ENCODE data around the gene FAM171A2. TPM values are rescaled to one million over a fixed set of nuclear protein-coding genes. Genes with fewer than 3 reads are reported as not detected.
A peak's percentile ranks its signal among the peaks of the same experiment; 100 is the strongest.

The FAM171A2 gene
- total and polyA plus RNA-seq, 2 donors (not counting 1 experiment from before 2014, with no cell fraction given) = 0.18 to 0.69 TPM

DNA sequence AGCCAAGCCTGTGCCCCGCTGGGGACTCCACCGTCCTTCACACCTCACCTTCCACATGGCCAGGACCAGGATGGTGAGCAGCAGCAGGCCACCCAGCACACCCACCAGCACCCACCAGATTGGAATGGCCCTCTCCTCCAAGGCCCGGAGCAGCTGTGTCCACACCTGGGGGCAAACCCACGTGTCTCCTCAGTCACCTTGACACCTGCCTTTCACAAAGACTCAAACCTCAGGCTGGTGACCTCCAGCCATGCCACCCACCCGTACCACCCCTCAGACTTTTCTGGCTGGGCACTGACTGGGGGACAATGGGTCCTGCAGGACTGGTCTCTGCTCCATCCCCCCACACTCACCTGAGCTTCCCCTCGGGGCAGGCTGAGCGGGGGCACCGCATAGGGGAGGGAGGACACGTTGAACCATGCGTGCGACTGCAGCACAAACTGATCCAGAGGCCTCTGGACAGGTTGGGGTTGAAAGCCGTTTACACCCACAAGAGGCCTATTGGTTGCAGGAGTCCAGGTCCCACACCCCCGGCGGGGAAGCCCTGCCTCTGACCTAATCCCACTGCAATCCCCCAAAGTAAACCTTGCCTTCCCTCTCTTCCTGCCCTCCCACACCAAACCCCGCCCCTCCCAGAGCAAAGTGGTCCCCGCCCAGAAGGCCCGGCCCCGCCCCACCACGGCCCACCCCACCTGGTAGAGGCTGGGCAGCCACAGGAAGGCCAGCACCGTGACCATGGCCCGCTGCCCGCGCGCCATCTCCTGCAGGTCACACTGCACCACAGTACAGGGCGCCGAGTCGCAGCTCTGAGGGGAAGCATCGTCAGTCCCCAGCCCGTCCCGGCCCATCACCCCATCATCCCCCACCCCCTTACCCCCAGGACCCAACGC is 10.9 kb upstream of the FAM171A2 start:
- ChIA-PET POLR2A (no interaction called here), CTCF (interaction anchor here (0.9 kb wide), 1 partner anchor 11 kb away, joined by 3 read pairs; no protein-coding TSS in a partner anchor)
- H3K27me3 Mint-ChIP-seq = peaks cover 38% of the 10 kb centered on the region
- Histone ChIP-seq H3K27ac (ENCODE audit: low read length in 2 of 2) (no peak overlapping the region), H4K20me1 (ENCODE audit: control insufficient read depth, insufficient read depth, low read length, poor library complexity, severe bottlenecking) (no peaks in the 10 kb centered on the region), H3K4me2 (replicated peaks; ENCODE audit: low read depth, low read length, poor library complexity, severe bottlenecking) (peak overlapping the region; percentile 11), H3K9me3 (ENCODE audit: control extremely low read depth in 1 of 3, control insufficient read depth in 2 of 3, insufficient read depth in 1 of 3, low read length in 2 of 3) (no peaks in the 10 kb centered on the region), H3K4me3 (ENCODE audit: control extremely low read depth in 1 of 5, extremely low read depth in 1 of 5, insufficient read depth in 1 of 5, low read depth in 2 of 5, low read length in 4 of 5) (no peak overlapping the region), H3K4me1 (ENCODE audit: control insufficient read depth in 2 of 2, insufficient read depth in 2 of 2, low read length in 2 of 2) (no peaks in the 10 kb centered on the region), H3K36me3 (replicated peaks in 1 of 2; ENCODE audit: control extremely low read depth in 1 of 2, control insufficient read depth in 1 of 2, extremely low read depth in 1 of 2, insufficient read depth in 2 of 2, low read length in 1 of 2) (no peaks in the 10 kb centered on the region), H2AFZ (ENCODE audit: insufficient read depth, low read depth, low read length, poor library complexity, severe bottlenecking) (no peak overlapping the region), H3K27me3 (replicated peaks in 1 of 4; ENCODE audit: control extremely low read depth in 1 of 4, control insufficient read depth in 3 of 4, insufficient read depth in 4 of 4, low read length in 3 of 4) (peaks cover 0 to 17% (median 0%) of the 10 kb centered on the region in 4 experiments), H3K79me2 (ENCODE audit: control insufficient read depth, insufficient read depth, low read length) (no peaks in the 10 kb centered on the region), H3K9ac (ENCODE audit: low read length) (no peak overlapping the region)
- 51% methylated on average over 27 of the region's 31 CpGs for WGBS (ENCODE audit: insufficient coverage)
- intact Hi-C loops (cut with micrococcal nuclease) = no loop called here
- TF ChIP-seq EZH2 (IDR thresholded peaks at IDR 0.05; ENCODE audit: borderline replicate concordance, insufficient read depth, low read depth, low read length, poor library complexity, severe bottlenecking) = no peak
- TF ChIP-seq, protein P1, sequence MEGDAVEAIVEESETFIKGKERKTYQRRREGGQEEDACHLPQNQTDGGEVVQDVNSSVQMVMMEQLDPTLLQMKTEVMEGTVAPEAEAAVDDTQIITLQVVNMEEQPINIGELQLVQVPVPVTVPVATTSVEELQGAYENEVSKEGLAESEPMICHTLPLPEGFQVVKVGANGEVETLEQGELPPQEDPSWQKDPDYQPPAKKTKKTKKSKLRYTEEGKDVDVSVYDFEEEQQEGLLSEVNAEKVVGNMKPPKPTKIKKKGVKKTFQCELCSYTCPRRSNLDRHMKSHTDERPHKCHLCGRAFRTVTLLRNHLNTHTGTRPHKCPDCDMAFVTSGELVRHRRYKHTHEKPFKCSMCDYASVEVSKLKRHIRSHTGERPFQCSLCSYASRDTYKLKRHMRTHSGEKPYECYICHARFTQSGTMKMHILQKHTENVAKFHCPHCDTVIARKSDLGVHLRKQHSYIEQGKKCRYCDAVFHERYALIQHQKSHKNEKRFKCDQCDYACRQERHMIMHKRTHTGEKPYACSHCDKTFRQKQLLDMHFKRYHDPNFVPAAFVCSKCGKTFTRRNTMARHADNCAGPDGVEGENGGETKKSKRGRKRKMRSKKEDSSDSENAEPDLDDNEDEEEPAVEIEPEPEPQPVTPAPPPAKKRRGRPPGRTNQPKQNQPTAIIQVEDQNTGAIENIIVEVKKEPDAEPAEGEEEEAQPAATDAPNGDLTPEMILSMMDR (IDR thresholded peaks at IDR 0.05) = no peak
- DNase-seq (no peak), ATAC-seq (ENCODE audit: low read depth) (no peak)
- H3K27ac Mint-ChIP-seq = no peak overlapping the region
- H3K4me1 Mint-ChIP-seq = peaks cover 6% of the 10 kb centered on the region
- H3K9me3 Mint-ChIP-seq (ENCODE audit: insufficient read depth) = no peaks in the 10 kb centered on the region
- no peak overlapping the region for H3K4me3 Mint-ChIP-seq

DNA sequence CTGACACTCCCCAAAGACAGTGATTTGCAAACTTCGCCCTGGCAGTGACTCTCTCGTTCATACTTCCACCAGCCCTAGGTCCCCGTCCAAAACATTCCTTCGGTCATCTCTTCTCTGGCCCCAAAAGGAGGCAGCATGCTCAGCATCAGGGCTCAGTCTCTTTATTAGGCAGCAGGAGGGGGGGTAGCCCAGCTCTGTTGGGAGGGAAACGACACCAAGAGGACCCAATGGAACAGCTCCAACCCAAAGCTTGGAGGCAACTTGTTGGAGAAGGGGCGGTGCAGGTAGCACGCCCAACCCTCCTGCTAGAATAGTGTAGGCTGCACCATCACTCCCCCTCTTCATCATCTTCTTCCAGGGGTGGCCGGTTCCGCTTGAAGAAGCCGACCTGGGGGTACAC is 8.4 kb upstream of the FAM171A2 start:
- no CpG with 5 or more reads among the region's 10 CpGs for WGBS (ENCODE audit: insufficient coverage)
- no peak overlapping the region for H3K27ac Mint-ChIP-seq
- H4K20me1 ChIP-seq (ENCODE audit: control insufficient read depth, insufficient read depth, low read length, poor library complexity, severe bottlenecking) = no peaks in the 10 kb centered on the region
- no peaks in the 10 kb centered on the region for H3K79me2 ChIP-seq (ENCODE audit: control insufficient read depth, insufficient read depth, low read length)
- no peak overlapping the region for H3K9ac ChIP-seq (ENCODE audit: low read length)
- intact Hi-C loops (cut with micrococcal nuclease) = no loop called here
- no peak for TF ChIP-seq EZH2 (IDR thresholded peaks at IDR 0.05; ENCODE audit: borderline replicate concordance, insufficient read depth, low read depth, low read length, poor library complexity, severe bottlenecking)
- TF ChIP-seq, protein P1 (IDR thresholded peaks at IDR 0.05) = no peak
- H2AFZ ChIP-seq (ENCODE audit: insufficient read depth, low read depth, low read length, poor library complexity, severe bottlenecking) = no peak overlapping the region
- H3K27ac ChIP-seq (ENCODE audit: low read length in 2 of 2) = no peak overlapping the region
- ChIA-PET POLR2A (no interaction called here), CTCF (interaction anchor here (1.0 kb wide), 1 partner anchor 9 kb away, joined by 3 read pairs; the partner anchor contains the start of gene FAM171A2)
- H3K4me3 Mint-ChIP-seq = no peak overlapping the region
- no peaks in the 10 kb centered on the region for H3K9me3 Mint-ChIP-seq (ENCODE audit: insufficient read depth)
- H3K4me1 Mint-ChIP-seq = peaks cover 6% of the 10 kb centered on the region
- H3K4me3 ChIP-seq (ENCODE audit: control extremely low read depth in 1 of 5, extremely low read depth in 1 of 5, insufficient read depth in 1 of 5, low read depth in 2 of 5, low read length in 4 of 5) = no peak overlapping the region
- H3K4me1 ChIP-seq (ENCODE audit: control insufficient read depth in 2 of 2, insufficient read depth in 2 of 2, low read length in 2 of 2) = no peaks in the 10 kb centered on the region
- no peak overlapping the region for H3K4me2 ChIP-seq (replicated peaks; ENCODE audit: low read depth, low read length, poor library complexity, severe bottlenecking)
- H3K27me3 ChIP-seq (replicated peaks in 1 of 4; ENCODE audit: control extremely low read depth in 1 of 4, control insufficient read depth in 3 of 4, insufficient read depth in 4 of 4, low read length in 3 of 4) = peaks cover 0 to 19% (median 2%) of the 10 kb centered on the region in 4 experiments
- ATAC-seq (ENCODE audit: low read depth) = no peak
- H3K9me3 ChIP-seq (ENCODE audit: control extremely low read depth in 1 of 3, control insufficient read depth in 2 of 3, insufficient read depth in 1 of 3, low read length in 2 of 3) = no peaks in the 10 kb centered on the region
- no peaks in the 10 kb centered on the region for H3K36me3 ChIP-seq (replicated peaks in 1 of 2; ENCODE audit: control extremely low read depth in 1 of 2, control insufficient read depth in 1 of 2, extremely low read depth in 1 of 2, insufficient read depth in 2 of 2, low read length in 1 of 2)
- DNase-seq = no peak
- H3K27me3 Mint-ChIP-seq = peaks cover 44% of the 10 kb centered on the region
